ENCODE measurements around the gene PRSS38. TPM values are rescaled to one million over a fixed set of nuclear protein-coding genes. Genes with fewer than 3 reads are reported as not detected.
A peak's percentile ranks its signal among the peaks of the same experiment; 100 is the strongest.

Gene PRSS38
- total and polyA plus RNA-seq, 2 donors from 2014 or later = not detected

- intact Hi-C loops (cut with DNase I) = no loop called here
- peak; percentile 89 to 98 (median 92) for DNase-seq
- peak overlapping the region in 2 of 3 donors; percentile 73 to 91 for H3K4me3 ChIP-seq (ENCODE audit: low read length in 3 of 3)
- no peaks in the 10 kb centered on the region for H3K9me3 ChIP-seq (ENCODE audit: control insufficient read depth in 2 of 3, insufficient read depth in 1 of 3, low read length in 3 of 3)
- peak overlapping the region in 2 of 3 donors; percentile 26 to 41 for H3K9ac ChIP-seq (ENCODE audit: low read length in 3 of 3)
- H3K27me3 ChIP-seq (ENCODE audit: control insufficient read depth, insufficient read depth, low read length) = no peaks in the 10 kb centered on the region
- FAIRE-seq = no peak
- no peak for TF ChIP-seq CTCF (IDR thresholded peaks at IDR 0.05; ENCODE audit: borderline replicate concordance, extremely low read depth, insufficient read depth)
- H3K27ac ChIP-seq (ENCODE audit: low read depth in 2 of 2, low read length in 2 of 2) = peak overlapping the region in 1 of 2 donors; percentile 43
- H3K4me1 ChIP-seq (ENCODE audit: control insufficient read depth in 2 of 3, insufficient read depth in 2 of 3, low read depth in 1 of 3, low read length in 3 of 3) = peaks cover 0 to 11% (median 3%) of the 10 kb centered on the region in 3 donors
- no peaks in the 10 kb centered on the region for H3K36me3 ChIP-seq (ENCODE audit: control insufficient read depth in 2 of 3, insufficient read depth in 3 of 3, low read length in 3 of 3)
Observed at GRCh38 chr1:227787513-227788270, 27.8 kb upstream of the PRSS38 start.

- H3K4me3 ChIP-seq (ENCODE audit: low read length in 3 of 3) = peak overlapping the region; percentile 48 to 60 (median 57)
- no peaks in the 10 kb centered on the region for H3K9me3 ChIP-seq (ENCODE audit: control insufficient read depth in 2 of 3, insufficient read depth in 1 of 3, low read length in 3 of 3)
- H3K36me3 ChIP-seq (ENCODE audit: control insufficient read depth in 2 of 3, insufficient read depth in 3 of 3, low read length in 3 of 3) = no peaks in the 10 kb centered on the region
- no peak for TF ChIP-seq CTCF (IDR thresholded peaks at IDR 0.05; ENCODE audit: borderline replicate concordance, extremely low read depth, insufficient read depth)
- no peak overlapping the region for H3K9ac ChIP-seq (ENCODE audit: low read length in 3 of 3)
- DNase-seq = peak; percentile 75 to 93 (median 81)
- no peak overlapping the region for H3K27ac ChIP-seq (ENCODE audit: low read depth in 2 of 2, low read length in 2 of 2)
- peaks cover 0 to 11% (median 3%) of the 10 kb centered on the region in 3 donors for H3K4me1 ChIP-seq (ENCODE audit: control insufficient read depth in 2 of 3, insufficient read depth in 2 of 3, low read depth in 1 of 3, low read length in 3 of 3)
- H3K27me3 ChIP-seq (ENCODE audit: control insufficient read depth, insufficient read depth, low read length) = no peaks in the 10 kb centered on the region
- intact Hi-C loops (cut with DNase I) = no loop called here
- no peak for FAIRE-seq
Observed at GRCh38 chr1:227788271-227789083, 27.0 kb upstream of the PRSS38 start.

- peak in 3 of 5 donors; percentile 19 to 72 (median 70) for DNase-seq
- H3K27me3 ChIP-seq (ENCODE audit: control insufficient read depth, insufficient read depth, low read length) = no peaks in the 10 kb centered on the region
- H3K4me3 ChIP-seq (ENCODE audit: low read length in 3 of 3) = peak overlapping the region in 2 of 3 donors; percentile 48 to 57
- no peak overlapping the region for H3K9ac ChIP-seq (ENCODE audit: low read length in 3 of 3)
- TF ChIP-seq CTCF (IDR thresholded peaks at IDR 0.05; ENCODE audit: borderline replicate concordance, extremely low read depth, insufficient read depth) = no peak
- H3K9me3 ChIP-seq (ENCODE audit: control insufficient read depth in 2 of 3, insufficient read depth in 1 of 3, low read length in 3 of 3) = no peaks in the 10 kb centered on the region
- H3K4me1 ChIP-seq (ENCODE audit: control insufficient read depth in 2 of 3, insufficient read depth in 2 of 3, low read depth in 1 of 3, low read length in 3 of 3) = peaks cover 0 to 11% (median 3%) of the 10 kb centered on the region in 3 donors
- intact Hi-C loops (cut with DNase I) = no loop called here
- no peak overlapping the region for H3K27ac ChIP-seq (ENCODE audit: low read depth in 2 of 2, low read length in 2 of 2)
- H3K36me3 ChIP-seq (ENCODE audit: control insufficient read depth in 2 of 3, insufficient read depth in 3 of 3, low read length in 3 of 3) = no peaks in the 10 kb centered on the region
- FAIRE-seq = no peak
Observed at GRCh38 chr1:227789084-227790033, 26.1 kb upstream of the PRSS38 start.
